NT2/D1 (cell line): ENCODE measurements around the gene CALML5.

Source experiments
- SUZ12 ChIP-seq: IDR thresholded peaks from 2 replicates; pipeline ENCODE4 v1.6.1; 2011; ENCODE audit not compliant: insufficient read length, insufficient read depth; ENCODE audit errors: extremely low read depth
- ZNF274 ChIP-seq: IDR thresholded peaks from 2 replicates; pipeline ENCODE4 v1.6.1; 2011; ENCODE audit warnings: mild to moderate bottlenecking, low read depth, low read length

GRCh38 chr10:5514226-5514850 is 15.0 kb upstream of the CALML5 start:
- TF ChIP-seq SUZ12 (no peak), ZNF274 (no peak)
